CD4-positive, alpha-beta T cell treated with Interleukin-10 for 1 hour (primary cell): Measurements from ENCODE around the gene VWCE.
"Not testable (repeated sequence)": the region's sequence is repeated elsewhere in the genome, so short reads cannot be mapped to it uniquely, and the experiment has no call there.

ENCODE experiments used
- DNase-seq: peaks from one replicate; pipeline ENCODE4 v3.0.0-alpha.2; 2020

VWCE gene

DNA sequence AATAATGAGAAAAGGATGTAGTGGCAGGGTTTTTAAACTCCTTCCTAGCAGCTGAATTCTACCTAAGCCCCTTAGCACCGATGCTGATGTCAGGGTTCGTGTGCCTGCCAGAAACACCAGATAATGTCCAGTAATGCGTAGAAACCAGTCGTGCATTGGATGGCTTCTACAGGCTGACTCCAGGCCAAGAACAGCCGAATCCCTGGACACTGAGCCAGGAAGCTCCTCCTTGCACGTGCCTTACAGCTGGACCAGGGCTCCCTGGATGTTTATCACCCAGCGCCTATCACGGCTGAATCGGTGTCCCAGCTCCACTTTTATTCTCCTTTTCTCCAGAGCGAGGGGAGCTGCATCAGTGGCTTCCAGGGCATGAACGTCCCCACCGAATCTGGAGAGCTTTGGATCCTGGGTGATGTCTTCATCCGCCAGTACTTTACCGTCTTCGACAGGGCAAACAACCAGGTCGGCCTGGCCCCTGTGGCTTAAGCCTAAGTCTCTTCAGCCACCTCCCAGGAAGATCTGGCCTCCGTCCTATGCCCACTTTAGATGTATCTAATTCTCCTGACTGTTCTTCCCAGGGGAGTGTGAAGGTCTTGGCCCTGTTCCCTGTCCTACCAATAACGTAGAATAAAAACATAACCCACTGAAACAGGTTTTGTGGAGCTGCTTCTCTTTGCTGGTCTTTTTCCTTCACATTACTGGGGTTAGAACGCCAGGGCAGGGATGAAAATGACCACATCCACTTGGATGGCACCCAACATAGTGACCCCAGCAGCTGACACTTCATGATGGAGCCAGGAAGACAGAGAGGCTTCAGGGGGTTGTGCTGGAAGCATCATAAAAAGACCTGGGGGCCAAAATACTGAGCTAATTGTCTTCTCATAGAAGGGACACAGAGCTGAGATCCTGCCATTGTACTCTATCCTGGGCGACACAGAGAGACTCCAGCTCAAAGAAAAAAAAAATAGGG lies 44.0 kb downstream of the VWCE start:
- not testable (repeated sequence) for DNase-seq

- DNase-seq: not testable (repeated sequence)
Observed at GRCh38 chr11:61249201-61249600, 45.9 kb downstream of the VWCE start.

- DNase-seq: not testable (repeated sequence)
Observed at GRCh38 chr11:61248071-61248470, 47.0 kb downstream of the VWCE start.

DNA sequence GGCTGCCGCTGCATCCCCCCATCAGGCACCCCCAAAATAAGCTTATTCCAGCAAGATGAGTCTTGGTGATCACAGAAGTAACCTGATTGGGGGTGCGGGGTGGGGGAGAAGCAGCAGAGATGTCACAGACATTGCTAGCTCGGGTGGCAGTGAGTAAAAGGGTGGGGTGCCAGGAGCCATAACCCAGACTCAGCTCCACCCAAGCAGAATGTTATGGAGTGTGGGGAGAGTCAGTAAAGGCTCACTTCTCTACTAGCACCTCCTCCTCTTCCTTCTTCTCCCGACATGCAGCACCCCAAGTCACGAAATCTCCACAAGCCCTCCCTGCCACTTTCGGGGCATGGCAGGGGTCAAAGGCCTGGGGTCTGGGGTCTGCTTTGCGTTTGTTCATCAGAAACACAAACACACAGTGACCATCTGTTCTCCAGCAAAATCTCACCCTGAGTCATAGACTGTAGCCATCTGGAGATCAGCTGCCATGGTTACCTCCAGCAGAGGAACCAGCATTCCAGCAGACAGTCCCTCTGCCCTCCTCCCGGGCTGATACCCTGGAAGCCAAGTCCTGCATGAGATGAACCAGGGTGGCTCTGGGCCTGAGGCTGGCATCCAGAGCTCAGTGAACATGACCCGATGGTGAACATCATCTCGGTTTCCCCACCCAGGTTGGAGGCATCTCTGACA lies 49.7 kb downstream of the VWCE start:
- not testable (repeated sequence) for DNase-seq

DNA sequence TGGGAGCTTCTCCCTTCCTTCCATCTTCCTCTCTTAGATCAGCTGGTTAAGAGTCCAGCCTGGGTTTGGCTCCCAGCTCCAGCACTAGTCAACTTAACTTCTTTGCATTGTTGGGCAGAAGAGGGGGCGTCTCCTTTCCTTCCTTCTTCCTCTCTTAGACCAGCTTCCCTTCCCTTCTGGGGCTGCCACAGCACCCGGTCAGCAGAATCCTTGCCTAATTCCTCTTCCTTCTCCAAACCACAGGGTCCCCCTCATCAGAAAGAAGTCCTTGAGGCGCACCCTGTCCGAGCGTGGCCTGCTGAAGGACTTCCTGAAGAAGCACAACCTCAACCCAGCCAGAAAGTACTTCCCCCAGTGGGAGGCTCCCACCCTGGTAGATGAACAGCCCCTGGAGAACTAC lies 53.6 kb downstream of the VWCE start:
- DNase-seq: not testable (repeated sequence)

DNA sequence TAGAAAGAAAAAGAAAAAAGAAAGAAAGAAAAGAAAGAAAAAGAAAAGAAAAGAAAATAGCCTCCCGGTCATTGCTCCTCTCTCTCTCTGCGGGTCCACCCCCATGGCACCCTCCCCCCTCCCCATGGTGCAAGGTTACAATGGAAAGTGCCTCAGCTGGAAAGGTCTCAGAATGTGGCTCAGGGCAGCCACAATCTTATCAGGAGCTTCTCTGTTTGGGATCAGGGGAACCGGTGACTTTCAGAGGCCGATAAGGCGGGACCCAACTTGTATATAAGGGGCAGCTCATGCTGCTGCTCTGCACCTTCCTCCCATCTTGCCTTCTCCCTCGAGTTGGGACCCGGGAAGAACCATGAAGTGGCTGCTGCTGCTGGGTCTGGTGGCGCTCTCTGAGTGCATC lies 54.2 kb downstream of the VWCE start, which contains the start of gene PGA5:
Gene PGA5 (plus strand): TSS at position 301 of the 400 bp plus-strand sequence. CDS start 52 bp downstream, at position 353.
- not testable (repeated sequence) for DNase-seq

GRCh38 chr11:61240288-61240687 lies 54.8 kb downstream of the VWCE start:
- not testable (repeated sequence) for DNase-seq

- DNase-seq: not testable (repeated sequence)
Observed at GRCh38 chr11:61237130-61237529, 58.0 kb downstream of the VWCE start.

DNA sequence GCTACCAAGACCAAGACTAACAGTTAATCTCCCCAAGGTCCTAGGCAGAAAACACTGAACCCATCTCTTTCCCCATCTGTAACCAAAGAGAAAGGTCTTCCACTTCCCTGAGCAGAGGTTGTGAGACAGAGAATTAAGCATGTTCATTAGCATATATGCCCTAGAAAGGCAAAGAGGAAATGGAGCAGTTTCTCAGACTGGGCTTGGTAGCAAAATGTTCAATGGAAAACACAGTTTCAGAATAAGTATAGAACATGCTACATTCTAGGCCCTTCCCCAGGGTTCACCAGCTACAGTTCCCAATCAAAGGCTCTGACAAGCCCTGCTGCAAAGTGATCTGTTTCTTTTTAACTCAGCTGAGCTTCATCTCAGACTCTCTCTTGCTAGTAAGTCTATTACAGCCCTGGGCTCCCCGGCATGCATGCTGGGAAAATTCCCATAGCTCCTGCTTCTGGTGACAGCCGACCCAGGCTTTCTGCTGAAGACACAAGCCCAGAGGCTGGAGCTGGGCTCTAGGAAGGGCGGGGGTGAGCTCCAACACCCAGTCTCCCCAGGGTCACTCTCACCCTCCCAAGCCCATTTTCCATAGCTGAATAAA lies 62.5 kb downstream of the VWCE start:
- DNase-seq: not testable (repeated sequence)

DNA sequence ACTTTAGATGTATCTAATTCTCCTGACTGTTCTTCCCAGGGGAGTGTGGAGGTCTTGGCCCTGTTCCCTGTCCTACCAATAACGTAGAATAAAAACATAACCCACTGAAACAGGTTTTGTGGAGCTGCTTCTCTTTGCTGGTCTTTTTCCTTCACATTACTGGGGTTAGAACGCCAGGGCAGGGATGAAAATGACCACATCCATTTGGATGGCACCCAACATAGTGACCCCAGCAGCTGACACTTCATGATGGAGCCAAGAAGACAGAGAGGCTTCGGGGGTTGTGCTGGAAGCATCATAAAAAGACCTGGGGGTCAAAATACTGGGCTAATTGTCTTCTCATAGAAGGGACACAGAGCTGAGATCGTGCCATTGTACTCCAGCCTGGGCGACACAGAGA lies 63.5 kb downstream of the VWCE start:
- DNase-seq: not testable (repeated sequence)

DNA sequence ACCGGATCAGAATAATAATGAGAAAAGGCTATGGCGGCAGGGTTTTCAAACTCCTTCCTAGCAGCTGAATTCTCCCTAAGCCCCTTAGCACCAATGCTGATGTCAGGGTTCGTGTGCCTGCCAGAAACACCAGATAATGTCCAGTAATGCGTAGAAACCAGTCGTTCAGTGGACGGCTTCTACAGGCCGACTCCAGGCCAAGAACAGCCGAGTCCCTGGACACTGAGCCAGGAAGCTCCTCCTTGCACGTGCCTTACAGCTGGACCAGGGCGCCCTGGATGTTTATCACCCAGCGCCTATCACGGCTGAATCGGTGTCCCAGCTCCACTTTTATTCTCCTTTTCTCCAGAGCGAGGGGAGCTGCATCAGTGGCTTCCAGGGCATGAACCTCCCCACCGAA lies 64.1 kb downstream of the VWCE start:
- not testable (repeated sequence) for DNase-seq

DNA sequence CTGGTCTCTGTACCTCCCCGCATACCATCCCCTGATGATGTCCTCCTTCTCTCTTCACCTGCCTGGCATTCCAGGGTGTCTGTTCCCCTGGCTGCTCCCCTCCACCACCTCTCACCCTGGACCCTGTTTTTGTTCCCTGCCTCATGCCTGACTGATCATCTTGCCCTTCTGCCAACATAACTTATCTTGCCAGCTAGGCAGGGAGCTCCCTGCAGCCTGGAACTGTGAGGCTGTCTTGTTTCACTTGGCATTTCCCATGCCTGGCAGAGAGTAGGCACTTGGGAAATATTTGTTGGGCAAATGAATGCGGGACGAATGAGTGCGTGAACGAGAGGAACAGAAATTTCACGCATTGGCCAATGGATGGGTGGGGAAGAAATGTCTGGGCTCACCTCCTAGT lies 65.7 kb downstream of the VWCE start:
- DNase-seq: not testable (repeated sequence)

DNA sequence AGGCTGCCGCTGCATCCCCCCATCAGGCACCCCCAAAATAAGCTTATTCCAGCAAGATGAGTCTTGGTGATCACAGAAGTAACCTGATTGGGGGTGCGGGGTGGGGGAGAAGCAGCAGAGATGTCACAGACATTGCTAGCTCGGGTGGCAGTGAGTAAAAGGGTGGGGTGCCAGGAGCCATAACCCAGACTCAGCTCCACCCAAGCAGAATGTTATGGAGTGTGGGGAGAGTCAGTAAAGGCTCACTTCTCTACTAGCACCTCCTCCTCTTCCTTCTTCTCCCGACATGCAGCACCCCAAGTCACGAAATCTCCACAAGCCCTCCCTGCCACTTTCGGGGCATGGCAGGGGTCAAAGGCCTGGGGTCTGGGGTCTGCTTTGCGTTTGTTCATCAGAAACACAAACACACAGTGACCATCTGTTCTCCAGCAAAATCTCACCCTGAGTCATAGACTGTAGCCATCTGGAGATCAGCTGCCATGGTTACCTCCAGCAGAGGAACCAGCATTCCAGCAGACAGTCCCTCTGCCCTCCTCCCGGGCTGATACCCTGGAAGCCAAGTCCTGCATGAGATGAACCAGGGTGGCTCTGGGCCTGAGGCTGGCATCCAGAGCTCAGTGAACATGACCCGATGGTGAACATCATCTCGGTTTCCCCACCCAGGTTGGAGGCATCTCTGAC lies 68.5 kb downstream of the VWCE start:
- DNase-seq: not testable (repeated sequence)

DNA sequence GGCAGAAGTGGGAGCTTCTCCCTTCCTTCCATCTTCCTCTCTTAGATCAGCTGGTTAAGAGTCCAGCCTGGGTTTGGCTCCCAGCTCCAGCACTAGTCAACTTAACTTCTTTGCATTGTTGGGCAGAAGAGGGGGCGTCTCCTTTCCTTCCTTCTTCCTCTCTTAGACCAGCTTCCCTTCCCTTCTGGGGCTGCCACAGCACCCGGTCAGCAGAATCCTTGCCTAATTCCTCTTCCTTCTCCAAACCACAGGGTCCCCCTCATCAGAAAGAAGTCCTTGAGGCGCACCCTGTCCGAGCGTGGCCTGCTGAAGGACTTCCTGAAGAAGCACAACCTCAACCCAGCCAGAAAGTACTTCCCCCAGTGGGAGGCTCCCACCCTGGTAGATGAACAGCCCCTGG lies 72.4 kb downstream of the VWCE start:
- not testable (repeated sequence) for DNase-seq

GRCh38 chr11:61222047-61222446 lies 73.1 kb downstream of the VWCE start, which contains the start of gene PGA4:
TSS of gene PGA4 (plus strand) at chr11:61222347. CDS start at chr11:61222401, 54 bp downstream.
- not testable (repeated sequence) for DNase-seq

DNA sequence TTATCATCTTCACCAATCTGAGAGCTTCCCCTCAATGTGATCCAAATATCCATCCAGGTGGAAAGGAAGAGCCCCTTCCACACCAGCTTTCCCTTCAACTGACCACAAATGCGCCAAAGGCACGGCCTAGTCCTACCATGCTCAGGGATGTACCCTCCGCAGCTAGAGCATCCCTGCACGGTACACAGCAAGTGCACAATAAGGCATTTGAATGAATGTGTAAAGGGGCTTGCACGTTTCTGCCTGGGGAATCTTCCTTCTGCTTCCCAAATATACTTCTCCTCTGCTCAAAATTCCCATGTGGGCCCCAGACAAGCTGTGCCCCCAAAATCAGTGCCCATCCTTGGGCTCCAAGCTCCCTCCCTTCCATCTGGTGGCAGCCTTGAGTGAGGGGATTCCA lies 76.1 kb downstream of the VWCE start:
- DNase-seq: not testable (repeated sequence)

- not testable (repeated sequence) for DNase-seq
Observed at GRCh38 chr11:61218306-61218705, 76.8 kb downstream of the VWCE start.

GRCh38 chr11:61213711-61214324 lies 81.3 kb downstream of the VWCE start:
- DNase-seq: not testable (repeated sequence)

GRCh38 chr11:61212202-61212601 lies 82.9 kb downstream of the VWCE start:
- not testable (repeated sequence) for DNase-seq

DNA sequence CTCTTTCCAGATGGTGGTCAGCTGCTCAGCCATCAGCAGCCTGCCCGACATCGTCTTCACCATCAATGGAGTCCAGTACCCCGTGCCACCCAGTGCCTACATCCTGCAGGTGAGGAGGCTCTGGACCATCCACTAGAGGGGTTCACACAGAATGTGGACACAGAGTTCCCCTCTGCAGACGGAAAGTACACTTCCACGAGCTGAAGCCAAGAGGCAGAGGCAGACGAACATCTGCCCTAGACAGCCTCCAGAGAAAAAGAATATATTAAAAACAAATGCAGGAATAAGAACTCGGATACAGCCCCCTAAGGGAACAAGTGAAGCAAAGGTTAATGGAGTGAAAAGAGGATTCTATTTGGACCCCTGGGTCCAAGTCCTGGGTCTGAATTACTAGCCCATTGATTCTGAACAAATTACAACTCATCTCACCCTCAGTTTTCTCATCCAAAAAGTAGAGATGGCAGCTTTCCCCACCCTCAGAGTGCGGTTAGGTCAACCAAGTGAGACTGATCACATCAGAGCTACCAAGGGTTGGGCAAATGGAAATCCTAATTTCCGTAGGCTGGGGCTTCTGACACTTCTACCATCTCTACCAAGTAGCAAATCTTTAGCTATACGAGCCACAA lies 83.7 kb downstream of the VWCE start:
- DNase-seq: not testable (repeated sequence)

DNA sequence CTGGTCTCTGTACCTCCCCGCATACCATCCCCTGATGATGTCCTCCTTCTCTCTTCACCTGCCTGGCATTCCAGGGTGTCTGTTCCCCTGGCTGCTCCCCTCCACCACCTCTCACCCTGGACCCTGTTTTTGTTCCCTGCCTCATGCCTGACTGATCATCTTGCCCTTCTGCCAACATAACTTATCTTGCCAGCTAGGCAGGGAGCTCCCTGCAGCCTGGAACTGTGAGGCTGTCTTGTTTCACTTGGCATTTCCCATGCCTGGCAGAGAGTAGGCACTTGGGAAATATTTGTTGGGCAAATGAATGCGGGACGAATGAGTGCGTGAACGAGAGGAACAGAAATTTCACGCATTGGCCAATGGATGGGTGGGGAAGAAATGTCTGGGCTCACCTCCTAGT lies 84.5 kb downstream of the VWCE start:
- not testable (repeated sequence) for DNase-seq
